NCI-H748 treated with DMSO at 0.1 percent for 48 hours (cell line): ENCODE results near the gene UBIAD1.
"Not testable (repeated sequence)": the region's sequence is repeated elsewhere in the genome, so short reads cannot be mapped to it uniquely, and the experiment has no call there.

Experiments used
- DNase-seq: peaks from one replicate; lab custom pipeline; 2025; lab: John Stamatoyannopoulos, UW

The UBIAD1 gene

DNA sequence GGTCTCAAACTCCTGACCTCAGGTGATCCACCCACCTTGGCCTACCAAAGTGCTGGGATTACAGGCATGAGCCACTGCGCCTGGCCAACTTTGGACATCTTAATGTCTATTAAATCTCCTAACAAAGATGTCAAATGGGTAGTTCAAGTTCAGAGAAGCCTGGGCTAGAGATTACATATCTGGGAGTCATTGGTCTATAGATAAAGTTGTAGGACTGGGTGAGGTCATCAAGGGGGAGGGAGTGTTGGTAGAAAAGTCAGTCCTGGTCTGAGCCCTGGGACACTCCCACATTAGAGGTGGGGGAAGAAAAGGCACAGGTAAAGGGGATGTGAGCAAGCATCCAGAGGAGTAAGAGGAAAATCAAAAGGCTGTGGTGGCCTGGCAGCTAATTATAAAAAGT lies 6.6 kb downstream of the UBIAD1 start:
- DNase-seq: no peak

DNA sequence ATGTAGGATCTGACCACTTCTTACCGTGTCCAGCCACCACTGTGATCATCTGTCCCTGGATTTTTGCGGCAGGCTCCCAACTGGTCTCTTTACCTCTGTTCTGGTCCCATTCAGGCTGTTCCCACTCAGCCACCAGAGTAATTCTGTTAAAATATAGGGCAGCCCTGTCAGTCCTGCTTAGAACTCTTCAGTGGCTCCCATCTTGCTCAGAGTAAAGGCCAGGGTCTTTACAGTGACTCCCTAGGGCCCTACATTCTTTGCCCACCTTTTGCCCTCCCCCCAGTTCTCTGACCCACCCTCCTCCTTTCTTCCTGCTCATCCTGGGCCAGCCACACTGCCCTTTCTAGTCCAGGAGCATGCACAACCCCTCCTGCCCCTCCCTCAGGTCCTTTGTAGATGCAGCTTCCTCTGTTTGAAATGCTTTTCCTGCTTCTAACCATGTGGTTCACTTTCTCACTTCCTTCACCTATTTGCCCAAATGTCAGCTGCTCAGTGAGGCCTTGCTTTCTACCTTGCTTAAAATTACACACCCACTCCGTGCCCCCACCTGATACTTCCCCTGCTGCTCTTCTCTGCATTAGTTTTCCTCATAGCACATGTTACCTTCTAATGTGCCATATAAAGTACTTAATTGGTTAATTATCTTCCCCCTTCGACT lies 7.8 kb downstream of the UBIAD1 start:
- no peak for DNase-seq

DNA sequence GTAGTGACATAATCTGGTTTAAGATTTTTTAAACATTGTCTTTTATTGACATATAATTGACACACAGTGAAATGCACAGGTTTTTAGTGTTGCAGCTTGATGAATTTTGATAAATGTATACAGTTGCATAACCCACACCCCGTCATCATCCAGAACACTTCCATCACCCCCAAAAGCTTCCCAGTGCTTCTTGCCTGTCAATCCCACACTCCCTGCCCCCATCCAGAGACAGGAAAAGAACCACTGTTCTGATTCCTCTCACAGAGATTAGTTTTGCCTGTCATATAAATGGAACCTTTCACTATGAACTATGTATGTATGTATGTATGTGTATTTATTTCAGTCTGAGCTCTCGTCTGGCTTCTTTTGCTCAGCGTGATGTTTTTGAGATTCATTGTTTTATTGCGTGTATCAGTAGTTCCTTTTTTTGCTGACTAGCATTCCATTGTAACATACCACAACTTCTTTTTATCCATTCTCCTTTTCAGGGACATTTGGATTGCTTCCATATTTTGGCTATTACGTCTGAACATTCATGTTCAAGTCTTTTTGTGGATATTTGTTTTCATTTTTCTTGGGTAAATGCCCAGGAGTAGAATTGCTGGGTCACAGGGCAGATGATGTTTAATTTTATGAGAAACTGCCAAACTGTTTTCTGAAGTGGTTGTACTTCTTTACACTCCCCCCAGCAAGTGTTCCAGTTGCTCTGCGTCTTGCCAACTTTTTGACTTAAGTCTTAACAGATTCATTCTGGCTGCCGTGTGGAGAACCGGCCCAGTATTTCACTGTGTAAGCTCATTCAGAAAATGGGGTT lies 8.7 kb downstream of the UBIAD1 start:
- DNase-seq: no peak

DNA sequence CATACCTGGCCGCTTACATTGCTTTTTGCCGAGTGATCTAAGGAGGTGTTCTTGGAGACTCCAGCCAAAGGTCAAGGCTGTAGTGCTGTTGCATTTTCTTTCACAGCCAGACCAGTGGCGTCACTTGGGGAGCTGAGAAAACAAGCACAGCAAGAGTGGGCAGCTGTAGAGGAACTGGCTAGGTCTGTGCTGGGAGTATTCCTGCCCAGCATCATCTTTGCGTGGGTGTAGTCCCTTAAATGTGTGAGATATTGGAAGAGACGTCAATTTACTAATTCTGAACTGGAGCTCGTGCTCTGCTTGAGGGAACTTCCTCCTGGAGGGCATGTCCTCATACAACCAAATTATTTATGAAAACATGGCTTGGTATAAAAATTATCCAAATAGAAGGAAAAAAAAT lies 10.2 kb downstream of the UBIAD1 start:
- no peak for DNase-seq

DNA sequence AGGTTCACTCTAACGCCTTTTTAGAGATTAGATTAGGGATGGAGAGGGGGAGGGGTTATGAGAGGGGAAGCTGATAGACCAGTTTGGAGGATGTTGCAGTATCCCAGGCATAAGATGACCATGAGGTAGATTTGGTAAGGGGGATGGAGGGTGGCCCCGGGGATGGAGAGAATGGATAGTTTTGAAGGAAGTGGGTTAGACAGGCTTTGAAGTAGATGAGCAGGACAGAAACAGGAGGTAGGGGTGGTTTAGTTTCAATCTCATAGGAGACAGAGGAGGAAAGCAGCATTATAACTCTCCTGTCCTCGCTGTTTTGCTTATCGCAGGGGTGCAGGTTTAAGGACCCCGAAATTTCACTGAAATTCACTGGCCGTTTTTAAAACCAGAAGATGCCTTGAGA lies 11.8 kb downstream of the UBIAD1 start:
- no peak for DNase-seq

DNA sequence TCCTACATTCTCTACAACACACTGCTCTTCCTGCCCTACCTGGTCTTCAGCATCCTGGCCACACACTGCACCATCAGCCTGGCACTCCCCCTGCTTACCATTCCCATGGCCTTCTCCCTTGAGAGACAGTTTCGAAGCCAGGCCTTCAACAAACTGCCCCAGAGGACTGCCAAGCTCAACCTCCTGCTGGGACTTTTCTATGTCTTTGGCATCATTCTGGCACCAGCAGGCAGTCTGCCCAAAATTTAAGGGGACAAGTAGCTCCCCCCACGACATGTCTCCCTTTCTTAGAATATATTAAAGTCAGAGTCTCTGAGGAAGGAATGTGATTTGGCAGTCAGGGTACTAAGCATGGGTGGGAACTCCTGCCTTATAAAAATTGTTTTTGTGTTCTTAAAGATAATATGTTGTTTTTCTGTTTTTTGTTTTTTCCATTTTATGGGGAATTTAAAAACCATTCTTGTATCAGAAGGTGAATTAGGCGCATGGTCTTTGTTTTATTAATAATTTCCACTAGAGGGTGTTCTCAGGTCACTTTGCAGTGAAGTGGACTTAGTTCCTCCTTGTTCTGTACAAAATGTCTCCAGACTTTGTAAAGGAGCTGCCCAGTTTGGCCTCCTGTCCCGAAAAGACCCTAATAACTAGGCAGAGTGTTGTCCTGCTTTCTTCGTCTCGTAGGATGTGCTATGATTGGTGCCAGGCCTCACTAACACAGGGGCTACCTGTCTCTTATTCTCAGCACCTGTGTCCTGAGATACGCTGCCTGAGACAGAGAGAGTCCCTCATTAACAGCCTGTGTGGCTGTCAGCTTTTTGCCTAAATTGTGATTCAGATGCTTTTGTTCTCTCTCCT lies 13.1 kb downstream of the UBIAD1 start:
- DNase-seq: no peak

DNA sequence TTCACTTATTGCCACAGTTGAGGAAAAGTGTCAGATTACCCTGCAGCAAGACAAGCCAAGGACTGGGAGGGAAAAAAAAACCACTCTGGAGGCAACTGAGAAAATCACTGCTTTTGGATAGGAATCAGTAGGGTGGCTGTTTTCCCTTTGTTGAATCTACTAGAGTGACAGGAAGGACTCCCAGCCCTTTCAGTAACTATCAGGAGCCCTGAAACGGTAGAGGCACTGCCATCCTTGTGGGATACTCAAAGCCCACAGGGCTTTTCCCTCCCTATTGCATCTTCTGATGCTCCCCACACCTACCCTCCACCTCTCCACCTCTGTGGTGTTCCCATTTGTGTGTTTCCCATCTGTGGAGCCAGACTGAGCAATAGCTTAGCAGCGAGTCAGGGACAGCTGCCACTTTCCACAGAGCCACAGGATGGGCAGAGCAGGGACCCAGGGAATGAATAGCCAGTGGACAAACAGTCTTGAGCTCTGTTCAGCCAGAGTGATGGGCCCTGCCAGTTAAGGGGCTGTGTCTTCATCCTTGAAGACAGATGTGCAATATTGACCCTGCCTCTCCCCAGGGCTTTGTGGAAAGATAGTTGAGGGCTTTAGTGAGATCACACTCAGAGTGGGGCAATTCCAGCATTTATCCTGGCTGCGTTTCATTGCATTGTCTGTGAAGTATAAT lies 13.9 kb downstream of the UBIAD1 start:
- no peak for DNase-seq

DNA sequence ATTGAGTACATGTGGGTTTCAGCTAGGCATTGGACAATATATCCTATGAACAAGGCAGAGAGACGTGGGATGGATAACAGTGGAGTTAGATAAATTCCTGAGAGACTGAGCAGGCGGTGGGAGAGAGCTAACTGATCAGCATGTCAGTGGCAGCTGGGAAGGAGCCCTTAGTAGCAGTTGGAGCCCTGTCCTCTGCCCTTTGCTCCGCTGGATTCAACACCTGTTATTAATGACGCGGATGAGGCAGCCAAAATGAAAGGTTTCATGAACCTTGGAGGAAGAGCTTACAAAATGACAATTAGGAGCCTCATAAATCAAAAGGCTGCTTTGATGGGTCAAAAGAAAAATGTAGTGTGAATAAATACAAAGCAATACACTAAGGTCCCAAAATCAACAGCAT lies 16.1 kb downstream of the UBIAD1 start:
- DNase-seq: no peak

DNA sequence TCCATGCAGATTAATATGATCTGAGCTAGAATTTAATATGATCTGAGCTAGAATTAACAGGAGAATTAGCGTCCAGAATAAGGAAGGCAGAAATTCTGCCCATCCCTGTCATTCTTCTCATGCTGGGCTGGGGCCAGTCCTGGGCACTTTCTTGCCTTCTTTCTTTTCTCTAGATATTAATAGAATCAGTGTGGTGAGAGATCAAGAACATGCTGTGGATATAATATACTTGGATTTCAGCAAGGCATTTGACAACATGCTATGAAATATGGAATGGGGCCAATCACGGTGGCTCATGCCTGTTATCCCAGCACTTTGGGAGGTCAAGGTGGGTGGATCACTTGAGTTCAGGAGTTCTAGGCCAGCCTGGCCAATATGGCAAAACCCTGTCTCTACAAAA lies 18.1 kb downstream of the UBIAD1 start:
- no peak for DNase-seq

DNA sequence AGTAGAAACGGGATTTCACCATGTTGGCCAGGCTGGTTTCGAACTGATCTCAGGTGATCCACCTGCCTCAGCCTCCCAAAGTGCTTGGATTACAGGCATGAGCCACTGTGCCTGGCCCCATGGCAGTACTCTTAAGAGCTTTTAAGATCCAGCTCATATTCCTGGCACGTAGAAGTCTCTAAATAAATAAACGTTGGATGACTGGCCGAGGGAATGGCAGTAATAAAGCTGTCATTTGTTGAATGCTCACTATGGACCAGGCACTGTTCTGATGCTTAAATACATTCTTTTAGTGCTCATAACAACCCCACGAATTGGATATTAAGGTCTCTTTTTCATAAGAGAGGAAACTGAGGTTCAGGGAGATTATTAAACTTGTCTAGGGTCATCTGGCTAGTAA lies 20.9 kb downstream of the UBIAD1 start:
- no peak for DNase-seq

DNA sequence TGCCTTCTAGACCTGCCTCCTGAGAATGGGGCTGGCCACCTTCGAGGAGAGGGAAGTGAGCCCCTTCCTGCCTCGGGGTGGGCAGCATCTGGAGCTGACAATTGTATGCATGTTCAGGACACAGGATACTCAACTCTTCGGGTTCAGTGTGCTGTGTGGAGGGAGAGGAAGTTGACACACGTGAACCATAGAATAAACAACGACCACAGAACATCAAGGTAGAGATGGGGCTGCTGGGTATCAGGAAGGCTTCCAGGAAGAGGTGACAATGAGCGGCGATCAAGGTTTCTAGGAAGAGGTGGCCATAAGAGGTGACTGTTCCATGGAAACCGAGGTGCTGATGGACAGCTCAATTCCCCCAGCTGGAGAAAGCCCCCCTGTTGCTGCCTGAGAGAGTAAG lies 22.0 kb downstream of the UBIAD1 start:
- no peak for DNase-seq

DNA sequence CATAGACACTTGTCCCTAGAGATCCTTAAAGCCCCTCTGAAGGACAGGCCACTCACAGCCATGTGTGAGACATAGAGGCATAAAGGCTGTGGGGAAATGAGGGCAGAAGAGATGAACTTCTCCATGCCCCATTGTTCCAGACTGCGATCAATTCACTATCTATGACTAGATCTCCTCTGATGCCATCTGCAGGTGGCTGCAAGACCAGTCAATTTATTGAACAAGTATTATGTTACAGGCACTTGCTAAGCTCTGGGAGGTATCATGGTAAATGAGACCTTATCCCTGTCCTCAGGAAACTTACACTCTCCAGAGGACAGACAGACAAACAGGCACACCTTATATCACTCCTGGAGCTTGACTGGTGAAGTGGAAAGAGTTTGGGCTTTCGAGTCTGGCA lies 22.9 kb downstream of the UBIAD1 start:
- DNase-seq: no peak

DNA sequence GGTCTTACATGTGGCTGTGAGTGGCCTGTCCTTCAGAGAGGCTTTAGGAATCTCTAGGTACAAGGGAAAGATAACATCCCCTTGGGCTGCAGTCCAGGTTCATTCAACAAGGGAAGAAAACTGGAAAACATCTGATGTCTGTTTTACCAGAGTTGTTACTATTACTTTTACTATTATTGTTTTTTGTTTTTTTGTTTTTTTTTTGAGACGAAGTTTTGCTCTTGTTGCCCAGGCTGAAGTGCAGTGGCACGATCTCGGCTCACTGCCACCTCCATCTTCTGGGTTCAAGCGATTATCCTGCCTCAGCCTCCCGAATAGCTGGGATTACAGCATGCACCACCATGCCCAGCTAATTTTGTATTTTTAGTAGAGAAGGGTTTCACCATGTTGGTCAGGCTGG lies 24.8 kb downstream of the UBIAD1 start:
- DNase-seq: not testable (repeated sequence)

DNA sequence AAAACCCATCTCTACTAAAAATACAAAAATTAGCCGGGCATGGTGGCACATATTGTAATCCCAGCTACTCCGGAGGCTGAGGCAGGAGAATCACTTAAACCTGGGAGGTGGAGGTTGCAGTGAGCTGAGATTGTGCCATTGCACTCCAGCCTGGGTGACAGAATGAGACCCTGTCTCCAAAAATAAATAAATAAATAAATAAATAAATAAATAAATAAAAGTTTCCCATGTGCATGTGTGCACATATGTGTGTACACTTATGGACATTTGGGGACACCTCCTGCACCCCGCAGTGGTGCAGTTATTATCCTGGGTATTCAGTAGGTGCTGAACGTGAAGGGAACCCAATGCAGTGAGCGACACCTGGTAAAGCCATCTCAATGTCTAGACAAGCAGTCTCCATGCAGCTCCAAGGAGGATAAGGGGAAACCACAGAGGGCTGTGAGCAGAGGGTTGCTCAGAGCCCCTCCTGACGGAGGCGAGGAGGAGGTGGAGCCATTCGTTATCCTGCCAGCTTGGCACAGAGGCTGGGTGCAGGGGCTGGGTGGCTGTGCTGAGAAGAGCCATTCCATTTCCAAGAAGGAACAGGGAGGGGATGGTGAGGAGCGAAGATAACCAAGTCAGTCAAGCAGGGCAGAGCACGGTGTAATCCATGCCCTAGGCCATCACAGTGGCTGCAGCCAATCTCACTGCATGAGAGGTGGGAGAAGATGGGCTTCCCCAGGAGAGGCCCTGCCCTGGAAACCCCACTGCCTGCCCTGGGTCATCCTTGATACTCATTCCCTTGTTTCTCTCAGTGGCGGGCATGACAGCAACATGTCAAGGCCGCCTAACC lies 25.6 kb downstream of the UBIAD1 start:
- no peak for DNase-seq

DNA sequence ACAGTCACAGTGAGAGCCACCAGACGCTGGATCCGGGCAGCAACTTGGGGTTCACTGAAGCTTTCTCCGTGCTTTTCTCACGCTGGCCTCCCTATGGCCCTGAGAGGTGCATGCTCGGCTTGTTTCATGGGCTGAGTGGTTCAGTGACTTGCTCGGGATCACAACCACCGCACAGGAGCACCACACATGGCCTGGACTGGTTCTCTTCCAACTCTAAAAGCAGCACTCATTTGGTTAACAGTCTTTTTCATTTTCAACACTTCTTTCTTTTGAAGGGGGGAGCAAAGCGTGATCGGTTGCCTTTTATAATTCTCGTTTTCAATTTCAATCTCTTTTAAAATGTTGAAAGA lies 26.2 kb downstream of the UBIAD1 start:
- DNase-seq: no peak

DNA sequence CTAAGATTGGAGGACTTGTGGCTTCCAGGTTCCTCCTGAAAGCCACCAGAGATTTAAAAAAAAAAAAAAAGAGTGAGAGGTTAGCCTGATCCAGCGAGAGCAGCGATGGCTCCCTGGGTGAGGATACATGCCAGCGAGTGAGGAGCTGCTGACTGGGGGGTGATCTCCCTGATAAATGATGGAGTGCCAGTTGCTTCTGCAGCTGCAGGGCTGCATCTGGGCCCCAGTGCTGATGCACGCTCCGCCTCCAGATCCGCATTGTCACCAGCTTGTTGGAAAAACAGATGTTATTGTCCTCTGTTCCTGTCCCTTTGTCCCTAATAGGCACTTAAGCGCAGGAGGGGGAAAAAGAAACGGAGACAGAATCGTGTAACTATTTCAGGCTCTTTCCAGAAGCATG lies 28.6 kb downstream of the UBIAD1 start:
- no peak for DNase-seq

DNA sequence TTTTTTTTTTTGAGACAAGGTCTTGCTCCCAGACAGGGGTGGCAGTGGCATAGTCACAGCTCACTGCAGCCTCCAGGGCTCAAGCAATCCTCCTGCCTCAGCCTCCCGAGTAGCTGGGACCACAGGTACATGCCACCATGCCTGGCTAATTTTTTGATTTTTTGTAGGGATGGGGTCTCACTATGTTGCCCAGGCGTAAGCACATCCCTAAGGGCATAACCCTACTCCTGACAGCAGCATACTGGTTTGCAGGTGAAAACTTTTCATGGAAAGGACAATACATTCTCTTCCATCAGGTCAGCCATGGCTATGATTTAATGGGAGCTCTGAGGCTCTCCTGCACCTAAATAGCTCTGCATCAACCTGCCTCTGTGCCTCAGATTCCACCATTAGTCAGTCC lies 29.4 kb downstream of the UBIAD1 start:
- DNase-seq: no peak

DNA sequence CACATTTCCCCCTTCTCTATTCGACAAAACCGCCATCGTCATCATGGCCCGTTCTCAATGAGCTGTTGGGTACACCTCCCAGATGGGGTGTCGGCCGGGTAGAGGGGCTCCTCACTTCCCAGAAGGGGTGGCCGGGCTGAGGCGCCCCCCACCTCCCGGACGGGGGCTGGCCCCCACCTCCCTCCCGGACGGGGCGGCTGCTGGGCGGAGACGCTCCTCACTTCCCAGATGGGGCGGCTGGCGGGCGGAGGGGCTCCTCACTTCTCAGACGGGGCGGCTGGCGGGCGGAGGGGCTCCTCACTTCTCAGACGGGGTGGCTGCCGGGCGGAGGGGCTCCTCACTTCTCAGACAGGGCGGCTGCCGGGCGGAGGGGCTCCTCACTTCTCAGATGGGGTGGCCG lies 32.5 kb downstream of the UBIAD1 start:
- DNase-seq: not testable (repeated sequence)

DNA sequence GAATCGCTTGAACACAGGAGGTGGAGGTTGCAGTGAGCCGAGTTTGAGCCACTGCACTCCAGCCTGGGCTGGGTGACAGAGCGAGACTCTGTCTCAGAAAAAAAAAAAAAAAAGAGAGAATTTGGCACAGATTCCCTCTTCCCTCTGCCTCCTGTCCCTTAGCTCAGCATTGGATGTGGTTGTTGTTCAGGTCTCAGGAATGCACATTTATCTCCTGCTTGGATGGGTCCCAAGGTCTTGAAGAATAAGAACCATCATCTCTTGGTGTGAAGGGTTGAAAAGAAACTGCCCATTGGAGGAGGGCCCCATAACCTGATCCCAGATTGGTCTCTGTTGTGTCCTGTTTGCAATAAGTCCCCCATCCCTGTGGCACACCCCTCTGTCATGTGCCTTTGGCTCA lies 34.9 kb downstream of the UBIAD1 start:
- DNase-seq: no peak

DNA sequence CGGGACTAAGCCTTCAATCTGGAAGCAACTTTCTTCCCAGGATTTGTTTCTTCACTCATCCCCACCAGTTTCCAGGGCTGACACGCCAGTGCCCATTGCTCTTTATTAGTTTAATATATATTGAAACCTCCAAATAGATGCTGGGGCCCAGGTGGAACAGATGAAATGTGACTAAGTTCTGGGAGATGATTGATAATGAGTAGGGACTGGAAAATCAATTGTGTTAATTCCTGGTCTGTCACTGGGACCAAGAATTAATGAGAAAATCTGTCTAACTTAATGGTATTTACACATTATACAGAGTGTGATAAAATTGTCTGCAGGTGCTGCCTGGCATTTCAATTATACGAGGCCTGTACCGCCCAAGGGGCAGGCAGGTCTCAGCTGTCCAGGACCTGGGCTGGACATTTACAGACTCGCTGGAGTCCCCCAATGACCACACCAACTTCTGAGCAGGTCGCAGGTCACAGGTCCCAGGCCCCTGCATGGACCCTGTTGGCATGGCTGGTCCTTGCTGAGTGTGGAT lies 35.8 kb downstream of the UBIAD1 start:
- no peak for DNase-seq

DNA sequence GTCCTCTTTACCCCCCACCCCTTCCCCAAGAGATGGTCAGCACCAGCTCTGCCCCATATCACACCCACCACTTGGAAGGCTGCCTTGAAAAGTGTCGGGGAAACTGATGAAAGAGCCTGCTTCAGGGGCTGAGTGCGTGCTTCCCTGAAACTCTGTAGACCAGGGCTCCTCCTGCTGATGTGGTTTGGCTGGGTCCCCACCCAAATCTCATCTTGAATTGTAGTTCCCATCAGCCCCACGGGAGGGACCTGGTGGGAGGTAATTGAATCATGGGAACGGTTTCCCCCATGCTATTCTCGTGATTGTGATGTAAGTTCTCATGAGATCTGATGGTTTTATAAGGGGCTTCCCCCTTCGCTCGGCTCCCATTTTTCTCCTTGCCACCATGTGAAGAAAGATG lies 36.4 kb downstream of the UBIAD1 start:
- DNase-seq: no peak
